Naive thymus-derived CD8-positive, alpha-beta T cell (primary cell): ENCODE results near the gene FGA. TPM values are rescaled to one million over a fixed set of nuclear protein-coding genes. Genes with fewer than 3 reads are reported as not detected.
A peak's percentile ranks its signal among the peaks of the same experiment; 100 is the strongest.

Experiments
- ATAC-seq, 2 donors: fragments of 150-1000 bp; cut with Tn5 transposase in 1 of 2; sonication (Bioruptor Pico), chemical (Tn5 transposase) in 1 of 2; 1 replicate in 1 of 2; 2 replicates in 1 of 2; pipeline ENCODE4 v1.10.0; 2021; ENCODE audit warnings: mild to moderate bottlenecking in 2 of 2, moderate library complexity in 2 of 2
- POLR2A ChIA-PET: fragments of 350-600 bp; sonication (Branson Sonifier 250); formaldehyde crosslinking; loops from one replicate; lab custom pipeline; 2021; ENCODE audit warnings: antibody characterized with exemption; lab: Charles Lee
- DNase-seq, 10 donors: peaks; one replicate each; pipeline versions ENCODE4 v3.0.0 to v3.0.0-alpha.2; 2020 to 2022
- H3K27ac Mint-ChIP-seq, 10 donors: one replicate each; pipeline ENCODE4 v1.8.0; 2020 to 2022; ENCODE audit warnings: mild to moderate bottlenecking in 10 of 10, mixed read lengths in 10 of 10, moderate library complexity in 4 of 10, inconsistent platforms in 1 of 10
- H3K27me3 Mint-ChIP-seq, 5 donors: one replicate each; pipeline ENCODE4 v1.8.0; 2021 to 2022; ENCODE audit warnings: mixed read lengths in 5 of 5
- H3K36me3 Mint-ChIP-seq, 3 donors: one replicate each; pipeline ENCODE4 v1.8.0; 2020 to 2022; ENCODE audit warnings: mixed read lengths in 3 of 3, mild to moderate bottlenecking in 2 of 3, inconsistent platforms in 1 of 3
- H3K4me1 Mint-ChIP-seq, 4 donors: one replicate each; pipeline ENCODE4 v1.8.0; 2021 to 2022; ENCODE audit warnings: mixed read lengths in 4 of 4
- H3K4me3 Mint-ChIP-seq, 10 donors: one replicate each; pipeline ENCODE4 v1.8.0; 2020 to 2022; ENCODE audit warnings: mild to moderate bottlenecking in 10 of 10, mixed read lengths in 10 of 10, moderate library complexity in 6 of 10, inconsistent platforms in 1 of 10
- H3K9me3 Mint-ChIP-seq, 9 donors: one replicate each; pipeline ENCODE4 v1.8.0; 2020 to 2022; ENCODE audit warnings: mixed read lengths in 9 of 9, mild to moderate bottlenecking in 3 of 9, inconsistent platforms in 1 of 9, moderate library complexity in 1 of 9
- polyA plus RNA-seq, 3 donors: library from polyadenylated mRNA; unstranded; fragments of 300-500 nt; fragmentation: Illumina TruSeq; gene quantifications; one replicate each; pipeline ENCODE4 v1.2.3, GENCODE V29; 2021
- total RNA-seq, 8 experiments: library from RNA in 2 of 8; stranded (reverse) in 2 of 8; gene quantifications; one replicate each; pipeline ENCODE4 v1.2.3 and lab custom pipeline; 2021 to 2026

Gene FGA
- total and polyA plus RNA-seq, 5 experiments from 2014 or later: not detected

GRCh38 chr4:154616731-154617130, 26.2 kb upstream of the FGA start:
- Mint-ChIP-seq H3K9me3 (peaks cover 0 to 1% (median 0%) of the 10 kb centered on the region in 9 donors), H3K4me1 (peaks cover 0 to 18% (median 5%) of the 10 kb centered on the region in 4 donors), H3K27me3 (peaks cover 0 to 6% (median 6%) of the 10 kb centered on the region in 5 donors), H3K27ac (peak overlapping the region in 2 of 10 donors; percentile 5 to 34), H3K36me3 (no peaks in the 10 kb centered on the region), H3K4me3 (peak overlapping the region in 1 of 10 donors; percentile 0)
- no peak for ATAC-seq
- POLR2A ChIA-PET: no interaction called here
- no peak for DNase-seq

GRCh38 chr4:154616287-154616686, 25.7 kb upstream of the FGA start:
- Mint-ChIP-seq H3K4me3 (peak overlapping the region in 1 of 10 donors; percentile 7), H3K9me3 (no peaks in the 10 kb centered on the region), H3K36me3 (no peaks in the 10 kb centered on the region), H3K27ac (peak overlapping the region in 1 of 10 donors; percentile 34), H3K4me1 (peaks cover 0 to 18% (median 5%) of the 10 kb centered on the region in 4 donors), H3K27me3 (peaks cover 0 to 6% (median 4%) of the 10 kb centered on the region in 5 donors)
- ATAC-seq (no peak), DNase-seq (no peak)
- POLR2A ChIA-PET: no interaction called here

DNA sequence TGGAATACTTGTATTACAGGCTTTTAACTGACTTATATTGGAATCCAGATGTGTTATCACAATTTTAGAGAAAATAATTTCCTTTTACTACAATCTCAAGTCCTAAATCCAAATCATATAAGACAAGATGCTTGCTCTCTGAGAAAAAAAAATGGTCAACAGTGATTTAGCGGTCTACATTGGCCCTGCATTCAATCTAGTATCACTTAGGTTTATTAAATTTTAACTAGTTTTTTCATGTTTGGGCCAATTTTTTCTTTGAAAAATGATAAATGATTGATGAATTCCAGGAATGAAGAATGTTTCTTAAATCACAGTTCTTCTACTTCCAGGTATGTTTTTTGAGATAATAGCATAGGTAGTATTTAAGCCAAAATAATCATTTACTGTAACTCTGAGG, 24.7 kb upstream of the FGA start:
- no peaks in the 10 kb centered on the region for H3K9me3 Mint-ChIP-seq

DNA sequence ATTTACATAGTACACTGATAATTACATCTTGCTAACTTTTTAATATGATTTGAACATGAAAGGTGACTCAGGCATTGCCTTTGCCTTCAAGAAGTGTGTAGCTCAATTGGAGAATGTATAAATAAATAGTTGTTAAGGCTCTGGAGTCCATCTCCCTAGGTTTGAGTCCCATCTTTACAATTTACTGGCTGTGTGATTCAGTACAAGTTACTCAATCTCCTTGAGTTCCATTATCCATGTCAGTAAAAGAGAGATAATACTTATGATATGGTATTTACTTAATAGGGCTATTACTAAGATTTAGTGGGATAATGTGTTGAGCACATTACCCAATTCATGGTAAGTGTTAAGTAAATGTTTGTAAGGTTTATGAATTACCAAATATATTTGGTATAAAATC, 23.8 kb upstream of the FGA start:
- ATAC-seq (no peak), DNase-seq (no peak)
- H3K27me3 Mint-ChIP-seq: peaks cover 1 to 9% (median 8%) of the 10 kb centered on the region in 5 donors
- H3K4me3 Mint-ChIP-seq: no peak overlapping the region
- no peaks in the 10 kb centered on the region for H3K9me3 Mint-ChIP-seq
- H3K36me3 Mint-ChIP-seq: no peaks in the 10 kb centered on the region
- POLR2A ChIA-PET: no interaction called here
- H3K4me1 Mint-ChIP-seq: peaks cover 0 to 18% (median 5%) of the 10 kb centered on the region in 4 donors
- no peak overlapping the region for H3K27ac Mint-ChIP-seq

More for the DNA sequence above, 24.7 kb upstream of the FGA start:
- no peak overlapping the region for H3K4me3 Mint-ChIP-seq
- peaks cover 0 to 8% (median 4%) of the 10 kb centered on the region in 5 donors for H3K27me3 Mint-ChIP-seq
- no peak for ATAC-seq
- no peak overlapping the region for H3K27ac Mint-ChIP-seq
- H3K4me1 Mint-ChIP-seq: peaks cover 0 to 18% (median 5%) of the 10 kb centered on the region in 4 donors
- DNase-seq: no peak
- H3K36me3 Mint-ChIP-seq: no peaks in the 10 kb centered on the region
- POLR2A ChIA-PET: no interaction called here

DNA sequence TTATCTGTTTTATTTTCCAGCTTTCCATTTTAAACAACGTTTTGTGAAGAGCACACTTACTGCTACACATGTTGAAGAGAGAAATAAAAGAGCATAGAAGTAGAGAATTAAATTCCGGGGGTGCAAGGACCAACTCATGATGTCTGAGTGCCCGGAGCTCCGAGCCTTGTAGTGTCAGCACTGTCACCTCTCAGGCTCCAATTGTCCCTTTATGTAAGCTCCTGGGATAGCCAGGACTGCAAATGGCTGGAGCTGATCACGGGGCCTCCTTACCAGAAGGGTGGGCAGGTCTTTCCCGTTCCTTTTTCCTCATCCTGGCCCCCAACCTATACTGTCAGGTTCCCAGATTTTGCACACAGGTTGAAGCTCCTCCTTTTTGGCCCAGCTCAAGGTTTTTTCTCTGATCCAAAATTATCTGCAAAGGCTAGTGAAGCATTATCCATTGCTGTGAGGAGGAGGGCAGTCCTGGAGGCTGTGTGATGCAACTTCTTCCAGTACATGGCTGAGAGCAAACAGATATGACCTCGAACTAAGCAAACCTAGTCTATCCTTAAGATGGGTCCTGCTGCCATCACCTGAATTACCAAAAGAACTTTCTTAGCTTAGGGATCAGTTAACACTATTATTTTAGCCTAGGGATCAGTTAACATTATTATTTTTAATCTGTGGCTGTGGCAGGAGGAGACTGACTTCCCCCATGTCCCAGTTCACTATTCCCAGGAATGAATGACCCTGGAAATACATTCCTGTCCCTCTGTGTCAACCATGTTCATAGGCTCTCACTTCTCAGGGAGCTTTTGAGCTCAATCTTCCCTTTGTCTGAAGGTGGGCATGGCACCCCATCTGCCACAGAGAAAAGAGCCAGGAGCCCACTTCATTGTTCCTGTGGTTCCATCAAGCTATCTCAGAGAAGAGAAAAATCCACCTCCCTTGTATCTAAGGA, 22.2 kb upstream of the FGA start, which contains the start of gene FGG:
TSS of gene FGG (minus strand) at position 185 of the 943 bp plus-strand sequence. CDS start at position 138, 47 bp downstream.
- POLR2A ChIA-PET: no interaction called here
- Mint-ChIP-seq H3K4me1 (peaks cover 0 to 14% (median 5%) of the 10 kb centered on the region in 4 donors), H3K27ac (no peak within 1 kb of the TSS), H3K27me3 (peaks cover 9 to 21% (median 13%) of the 10 kb centered on the region in 5 donors), H3K4me3 (no peak within 1 kb of the TSS), H3K36me3 (no peaks in the 10 kb centered on the region), H3K9me3 (no peaks in the 10 kb centered on the region)
- DNase-seq (no peak), ATAC-seq (no peak)

DNA sequence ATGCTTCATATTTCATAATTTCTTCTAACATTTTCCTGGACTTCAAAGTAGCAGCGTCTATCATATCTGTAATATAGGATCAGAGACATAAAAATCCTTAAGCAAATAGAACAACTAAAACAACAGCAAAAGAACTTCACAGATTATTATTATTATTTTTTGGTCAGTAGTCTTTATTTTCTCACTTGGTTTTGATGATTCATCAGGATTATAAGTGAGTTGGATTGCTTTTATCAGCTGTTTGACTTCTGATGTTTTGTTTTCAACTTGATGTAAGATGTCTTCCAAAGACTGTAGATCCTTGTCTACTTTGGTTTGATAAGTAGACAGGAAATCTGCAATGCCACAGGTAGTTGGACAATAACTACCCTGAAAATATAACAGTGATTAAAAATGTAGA, 21.3 kb upstream of the FGA start:
- POLR2A ChIA-PET: no interaction called here
- Mint-ChIP-seq H3K27ac (no peak overlapping the region), H3K4me3 (no peak overlapping the region), H3K4me1 (peaks cover 0 to 11% (median 4%) of the 10 kb centered on the region in 4 donors), H3K9me3 (no peaks in the 10 kb centered on the region), H3K27me3 (peaks cover 9 to 21% (median 14%) of the 10 kb centered on the region in 5 donors), H3K36me3 (no peaks in the 10 kb centered on the region)
- DNase-seq: no peak
- no peak for ATAC-seq

DNA sequence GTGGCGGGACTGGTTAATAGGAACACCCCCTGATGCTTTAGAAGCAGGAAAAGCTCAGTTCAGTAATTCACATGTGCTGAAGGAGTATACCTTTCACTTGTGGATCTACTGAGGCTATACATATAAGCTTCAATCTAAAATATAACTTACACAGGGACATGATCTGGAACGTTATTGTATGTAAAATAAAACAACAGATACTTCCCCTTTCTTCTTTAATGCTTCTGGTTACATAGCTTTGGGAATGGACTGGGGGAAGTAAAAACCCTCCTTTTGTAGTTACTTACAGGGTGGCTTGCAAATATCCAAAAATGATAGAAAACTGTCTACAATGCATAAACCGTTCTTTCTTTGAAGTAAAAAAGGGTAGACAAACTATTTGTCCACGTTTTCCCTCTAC, 20.0 kb upstream of the FGA start:
- Mint-ChIP-seq H3K27ac (no peak overlapping the region), H3K4me3 (no peak overlapping the region), H3K4me1 (no peaks in the 10 kb centered on the region), H3K9me3 (no peaks in the 10 kb centered on the region), H3K36me3 (no peaks in the 10 kb centered on the region), H3K27me3 (peaks cover 12 to 21% (median 18%) of the 10 kb centered on the region in 5 donors)
- no peak for DNase-seq
- POLR2A ChIA-PET: no interaction called here
- ATAC-seq: no peak

- ATAC-seq (no peak), DNase-seq (no peak)
- Mint-ChIP-seq H3K4me3 (no peak overlapping the region), H3K9me3 (no peaks in the 10 kb centered on the region), H3K36me3 (no peaks in the 10 kb centered on the region), H3K27ac (no peak overlapping the region), H3K4me1 (no peaks in the 10 kb centered on the region), H3K27me3 (peaks cover 14 to 28% (median 21%) of the 10 kb centered on the region in 5 donors)
- POLR2A ChIA-PET: no interaction called here
Observed at GRCh38 chr4:154609532-154609931, 19.0 kb upstream of the FGA start.

- Mint-ChIP-seq H3K27ac (no peak overlapping the region), H3K36me3 (no peaks in the 10 kb centered on the region), H3K4me3 (no peak overlapping the region), H3K9me3 (no peaks in the 10 kb centered on the region), H3K4me1 (no peaks in the 10 kb centered on the region), H3K27me3 (peaks cover 11 to 24% (median 18%) of the 10 kb centered on the region in 5 donors)
- ATAC-seq (no peak), DNase-seq (no peak)
- POLR2A ChIA-PET: no interaction called here
Observed at GRCh38 chr4:154608361-154609252, 18.1 kb upstream of the FGA start.

- Mint-ChIP-seq H3K27ac (no peak overlapping the region), H3K4me1 (peaks cover 0 to 4% (median 0%) of the 10 kb centered on the region in 4 donors), H3K9me3 (no peaks in the 10 kb centered on the region), H3K27me3 (peaks cover 14 to 37% (median 26%) of the 10 kb centered on the region in 5 donors), H3K36me3 (no peaks in the 10 kb centered on the region), H3K4me3 (no peak overlapping the region)
- ATAC-seq (no peak), DNase-seq (no peak)
- POLR2A ChIA-PET: no interaction called here
Observed at GRCh38 chr4:154606728-154607723, 16.5 kb upstream of the FGA start.

DNA sequence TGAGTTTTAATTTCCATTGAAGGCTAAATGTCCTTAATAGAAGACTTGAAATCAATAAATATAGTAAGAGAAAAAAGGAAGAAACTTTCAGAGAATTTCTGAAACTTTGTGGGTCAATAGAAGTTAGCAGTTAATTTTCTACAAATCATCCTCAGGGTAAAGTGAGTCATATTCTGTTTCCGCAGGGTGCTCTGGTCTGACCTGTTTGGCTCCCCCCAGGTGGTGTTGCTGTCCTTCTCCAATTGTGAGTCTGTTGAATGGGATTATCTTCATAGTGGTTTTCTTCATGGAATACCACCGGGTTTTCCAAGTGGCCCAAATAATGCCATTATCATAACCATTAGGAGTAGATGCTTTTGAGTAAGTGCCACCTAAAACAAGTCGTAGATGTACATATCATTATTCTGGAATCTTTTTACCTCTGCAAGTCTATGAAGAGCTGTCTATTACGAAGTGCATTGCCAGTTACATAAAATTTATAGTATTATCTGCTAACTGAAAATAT, 14.2 kb upstream of the FGA start:
- peak overlapping the region in 1 of 10 donors; percentile 54 for H3K27ac Mint-ChIP-seq
- POLR2A ChIA-PET: no interaction called here
- H3K36me3 Mint-ChIP-seq: no peaks in the 10 kb centered on the region
- no peaks in the 10 kb centered on the region for H3K9me3 Mint-ChIP-seq
- H3K4me1 Mint-ChIP-seq: peaks cover 0 to 4% (median 0%) of the 10 kb centered on the region in 4 donors
- no peak overlapping the region for H3K4me3 Mint-ChIP-seq
- H3K27me3 Mint-ChIP-seq: peaks cover 16 to 53% (median 31%) of the 10 kb centered on the region in 5 donors
- no peak for DNase-seq
- ATAC-seq: no peak
